ENCODE data around the gene KLHL13. TPM values are rescaled to one million over a fixed set of nuclear protein-coding genes. Genes with fewer than 3 reads are reported as not detected.

Gene KLHL13
- total and polyA plus RNA-seq, 2 donors from 2014 or later = 13.8 to 55.4 TPM

- Histone ChIP-seq H3K27me3 (ENCODE audit: control insufficient read depth, insufficient read depth, low read length) (no peaks in the 10 kb centered on the region), H3K27ac (ENCODE audit: low read depth in 2 of 2, low read length in 2 of 2) (no peak overlapping the region), H3K9me3 (ENCODE audit: control insufficient read depth in 2 of 3, insufficient read depth in 1 of 3, low read length in 3 of 3) (no peaks in the 10 kb centered on the region), H3K9ac (ENCODE audit: low read length in 3 of 3) (no peak overlapping the region), H3K4me3 (ENCODE audit: low read length in 3 of 3) (no peak overlapping the region), H3K4me1 (ENCODE audit: control insufficient read depth in 2 of 3, insufficient read depth in 2 of 3, low read depth in 1 of 3, low read length in 3 of 3) (no peaks in the 10 kb centered on the region), H3K36me3 (ENCODE audit: control insufficient read depth in 2 of 3, insufficient read depth in 3 of 3, low read length in 3 of 3) (no peaks in the 10 kb centered on the region)
- FAIRE-seq (no peak), DNase-seq (peak in 1 of 5 donors; percentile 11)
- intact Hi-C loops (cut with DNase I) = no loop called here
- no peak for TF ChIP-seq CTCF (IDR thresholded peaks at IDR 0.05; ENCODE audit: borderline replicate concordance, extremely low read depth, insufficient read depth)
Measured at GRCh38 chrX:117987373-117987772, 129.2 kb downstream of the KLHL13 start.

- FAIRE-seq = no peak
Measured at GRCh38 chrX:117985241-117985640, 131.4 kb downstream of the KLHL13 start.

DNA sequence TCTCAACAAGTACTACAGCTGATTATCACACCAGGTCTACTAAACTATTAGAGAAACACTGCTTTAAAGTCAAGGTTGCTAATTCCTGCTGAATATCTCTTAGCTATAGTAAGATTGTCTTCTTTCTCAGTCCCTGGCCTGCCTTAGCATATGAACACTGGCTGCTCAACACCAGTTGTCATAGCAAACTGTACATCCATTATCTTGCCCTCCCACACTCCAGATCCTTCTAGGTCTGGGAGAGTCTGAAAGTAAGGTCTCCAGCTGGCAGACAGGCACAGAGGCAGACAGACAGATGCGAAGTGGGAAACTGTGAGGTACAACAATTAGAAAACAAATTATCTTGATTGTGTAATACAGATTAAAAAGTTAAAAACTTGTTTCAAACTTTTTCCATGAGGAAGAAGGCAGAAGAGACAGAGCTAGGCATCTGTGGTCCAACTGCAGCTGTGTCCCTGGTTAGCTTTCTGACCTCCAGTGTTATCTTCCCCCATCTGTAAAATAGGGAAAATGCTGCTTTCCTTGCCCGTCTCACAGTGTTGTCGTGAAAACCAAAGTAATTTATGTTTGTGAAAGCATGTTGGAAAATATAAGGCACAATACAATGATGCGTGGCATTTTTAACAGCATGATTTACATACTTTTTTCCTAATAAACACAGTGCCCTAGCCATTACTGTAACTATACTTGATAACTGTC is 133.8 kb downstream of the KLHL13 start:
- no peak for FAIRE-seq
- H3K27ac ChIP-seq (ENCODE audit: low read depth in 2 of 2, low read length in 2 of 2) = no peak overlapping the region

More at GRCh38 chrX:117985241-117985640, 131.4 kb downstream of the KLHL13 start:
- intact Hi-C loops (cut with DNase I) = no loop called here
- Histone ChIP-seq H3K27me3 (ENCODE audit: control insufficient read depth, insufficient read depth, low read length) (no peaks in the 10 kb centered on the region), H3K9me3 (ENCODE audit: control insufficient read depth in 2 of 3, insufficient read depth in 1 of 3, low read length in 3 of 3) (no peaks in the 10 kb centered on the region), H3K4me3 (ENCODE audit: low read length in 3 of 3) (no peak overlapping the region), H3K27ac (ENCODE audit: low read depth in 2 of 2, low read length in 2 of 2) (no peak overlapping the region), H3K36me3 (ENCODE audit: control insufficient read depth in 2 of 3, insufficient read depth in 3 of 3, low read length in 3 of 3) (no peaks in the 10 kb centered on the region), H3K4me1 (ENCODE audit: control insufficient read depth in 2 of 3, insufficient read depth in 2 of 3, low read depth in 1 of 3, low read length in 3 of 3) (no peaks in the 10 kb centered on the region), H3K9ac (ENCODE audit: low read length in 3 of 3) (no peak overlapping the region)
- TF ChIP-seq CTCF (IDR thresholded peaks at IDR 0.05; ENCODE audit: borderline replicate concordance, extremely low read depth, insufficient read depth) = no peak
- DNase-seq = peak in 1 of 5 donors; percentile 14

More for the DNA sequence above, 133.8 kb downstream of the KLHL13 start:
- Histone ChIP-seq H3K4me1 (ENCODE audit: control insufficient read depth in 2 of 3, insufficient read depth in 2 of 3, low read depth in 1 of 3, low read length in 3 of 3) (no peaks in the 10 kb centered on the region), H3K4me3 (ENCODE audit: low read length in 3 of 3) (no peak overlapping the region), H3K9ac (ENCODE audit: low read length in 3 of 3) (no peak overlapping the region), H3K36me3 (ENCODE audit: control insufficient read depth in 2 of 3, insufficient read depth in 3 of 3, low read length in 3 of 3) (no peaks in the 10 kb centered on the region), H3K27me3 (ENCODE audit: control insufficient read depth, insufficient read depth, low read length) (no peaks in the 10 kb centered on the region), H3K9me3 (ENCODE audit: control insufficient read depth in 2 of 3, insufficient read depth in 1 of 3, low read length in 3 of 3) (no peaks in the 10 kb centered on the region)
- intact Hi-C loops (cut with DNase I) = no loop called here
- no peak for DNase-seq
- no peak for TF ChIP-seq CTCF (IDR thresholded peaks at IDR 0.05; ENCODE audit: borderline replicate concordance, extremely low read depth, insufficient read depth)
